K562 (cell line): ENCODE data around the gene TMED4. TPM values are rescaled to one million over a fixed set of nuclear protein-coding genes. Genes with fewer than 3 reads are reported as not detected.

Source experiments
- ASH1L ChIP-seq: fragments of 450-650 bp; IDR thresholded peaks from 2 replicates; pipeline ENCODE4 v1.6.1; 2018; ENCODE audit warnings: borderline replicate concordance, mild to moderate bottlenecking, low read depth; ENCODE audit not compliant: partially characterized antibody
- EP400 ChIP-seq: fragments of 450-650 bp; IDR thresholded peaks from 2 replicates; pipeline ENCODE4 v1.6.1; 2017; ENCODE audit warnings: antibody characterized with exemption, mild to moderate bottlenecking, moderate library complexity
- ERF ChIP-seq: fragments of 450-650 bp; formaldehyde crosslinking; IDR thresholded peaks from 2 replicates; pipeline ENCODE4 v1.4.0; 2020; ENCODE audit warnings: mild to moderate bottlenecking, mixed read lengths
- HNRNPK ChIP-seq: fragments of 200-400 bp; formaldehyde crosslinking; IDR thresholded peaks from one replicate; pipeline ENCODE4 v1.6.1; 2018; ENCODE audit warnings: mild to moderate bottlenecking, low read depth, low read length; ENCODE audit not compliant: poor library complexity, severe bottlenecking
- LARP7 ChIP-seq: fragments of 450-650 bp; IDR thresholded peaks from 2 replicates; pipeline ENCODE4 v1.6.1; 2016
- MTA1 ChIP-seq: fragments of 450-650 bp; IDR thresholded peaks from 2 replicates; pipeline ENCODE4 v1.6.1; 2017; ENCODE audit warnings: borderline replicate concordance
- MTA2 ChIP-seq: fragments of 450-650 bp; IDR thresholded peaks from 2 replicates; pipeline ENCODE4 v1.6.1; 2016; ENCODE audit warnings: low read depth
- OTX1 ChIP-seq: fragments of 450-650 bp; formaldehyde crosslinking; IDR thresholded peaks from 2 replicates; pipeline ENCODE4 v1.4.0; 2022; ENCODE audit warnings: mild to moderate bottlenecking
- THRAP3 ChIP-seq: fragments of 450-650 bp; IDR thresholded peaks from 2 replicates; pipeline ENCODE4 v1.6.1; 2016; ENCODE audit warnings: mild to moderate bottlenecking, inconsistent platforms, borderline replicate concordance
- U2AF1 ChIP-seq: fragments of 200-400 bp; formaldehyde crosslinking; optimal IDR thresholded peaks from 2 replicates; pipeline ENCODE3; 2017; ENCODE audit warnings: mild to moderate bottlenecking, low read depth, low read length, moderate library complexity
- ZBTB1 ChIP-seq: sonication (generic); formaldehyde crosslinking; IDR thresholded peaks from 2 replicates; pipeline ENCODE4 v1.8.1; 2023; ENCODE audit warnings: missing genetic modification reagents, low read depth, mild to moderate bottlenecking, borderline replicate concordance
- ZKSCAN3 ChIP-seq: fragments of 250-450 bp; sonication (Bioruptor Pico); IDR thresholded peaks from 2 replicates; pipeline ENCODE4 v1.4.0; 2020
- polyA plus RNA-seq, 8 experiments: library from polyadenylated mRNA; depleted of rRNA in 4 of 8; stranded (reverse) in 5 of 8; unstranded in 3 of 8; fragments of >200 nt; fragmentation: Nextera tagmentation in 2 of 8; fragmentation: Illumina TruSeq in 1 of 8; extraction: Ambion mirVana in 2 of 8; extraction: Trizol in 1 of 8; gene quantifications; 2 replicates each; pipeline versions ENCODE4 v1.2.1 to v1.2.3, GENCODE V29; 2011 to 2014; ENCODE audit warnings: inconsistent platforms in 1 of 8, missing spikeins in 1 of 8
- total RNA-seq, 7 experiments: library from RNA; depleted of rRNA in 6 of 7; stranded (reverse); fragments of >200 nt in 6 of 7; fragmentation: Illumina TruSeq in 2 of 7; extraction: Trizol in 2 of 7; gene quantifications; 2 replicates each; pipeline versions ENCODE4 v1.2.1 to v1.2.3, GENCODE V29; 2011 to 2021; ENCODE audit warnings: low replicate concordance in 1 of 7
- TF ChIP-seq, protein P1 (sequence below): fragments of 450-650 bp; IDR thresholded peaks from 2 replicates; pipeline ENCODE4 v1.6.1; 2016; ENCODE audit warnings: antibody characterized with exemption
- TF ChIP-seq, protein P2 (sequence below): sonication (generic); formaldehyde crosslinking; IDR thresholded peaks from 2 replicates; pipeline ENCODE4 v1.9.0; 2022; ENCODE audit warnings: mild to moderate bottlenecking, missing genetic modification reagents
- TF ChIP-seq, protein P3 (sequence below): fragments of 250-450 bp; sonication (Bioruptor Pico); IDR thresholded peaks from 2 replicates; pipeline ENCODE4 v1.4.0; 2020; ENCODE audit warnings: mild to moderate bottlenecking, moderate library complexity, borderline replicate concordance
- TF ChIP-seq, protein P4 (sequence below): sonication (generic); formaldehyde crosslinking; IDR thresholded peaks from 2 replicates; pipeline ENCODE4 v1.8.1; 2023; ENCODE audit warnings: mild to moderate bottlenecking, missing genetic modification reagents
- TF ChIP-seq, protein P5 (sequence below): fragments of 450-650 bp; formaldehyde crosslinking; conservative IDR thresholded peaks from 2 replicates; pipeline ENCODE4 v1.4.0; 2022; ENCODE audit warnings: mild to moderate bottlenecking, missing genetic modification characterization
- TF ChIP-seq, protein P6 (sequence below): fragments of 450-650 bp; conservative IDR thresholded peaks from 2 replicates; pipeline ENCODE4 v1.6.1; 2016; ENCODE audit warnings: missing genetic modification characterization, low read depth, mild to moderate bottlenecking, control low read depth, missing compliant biosample characterization

Gene TMED4
- total and polyA plus RNA-seq, 9 of the 15 experiments (the other 6 are each of a cell fraction or from before 2014, with no cell fraction given): 20.3 to 64.0 (median 42.1) TPM

DNA sequence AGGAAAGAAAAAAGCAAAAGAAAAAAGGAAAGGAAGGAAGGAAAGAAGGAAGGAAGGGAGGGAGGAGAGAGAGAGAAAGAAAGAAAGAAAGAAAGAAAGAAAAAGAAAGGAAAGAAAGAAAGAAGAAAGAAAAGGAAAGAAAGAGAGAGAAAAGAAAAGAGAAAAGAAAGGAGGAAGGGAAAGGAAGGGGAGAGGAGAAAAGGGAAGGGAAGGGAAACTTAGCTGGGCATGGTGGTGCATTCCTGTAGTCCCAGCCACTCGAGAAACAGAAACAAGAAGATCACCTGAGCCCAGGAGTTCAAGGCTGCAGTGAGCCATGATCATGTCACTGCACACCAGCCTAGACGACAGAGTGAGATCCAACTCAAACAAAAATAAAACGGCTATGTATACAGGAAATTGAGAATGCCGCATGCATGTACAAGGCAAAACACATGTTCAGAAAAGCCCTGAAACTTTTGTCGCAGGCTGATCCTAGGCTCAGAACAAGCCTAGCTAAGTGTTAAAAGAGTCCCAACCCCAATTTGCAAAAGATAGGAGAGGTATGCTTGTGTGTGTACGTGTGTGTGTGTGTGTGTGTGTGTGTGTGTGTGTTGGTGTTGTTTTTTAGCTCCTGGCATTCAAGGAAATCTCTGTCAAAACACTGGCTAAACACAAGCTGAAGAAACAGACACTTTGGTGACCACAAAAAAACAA is 34.3 kb downstream of the TMED4 start (continued):
- TF ChIP-seq, protein P1, sequence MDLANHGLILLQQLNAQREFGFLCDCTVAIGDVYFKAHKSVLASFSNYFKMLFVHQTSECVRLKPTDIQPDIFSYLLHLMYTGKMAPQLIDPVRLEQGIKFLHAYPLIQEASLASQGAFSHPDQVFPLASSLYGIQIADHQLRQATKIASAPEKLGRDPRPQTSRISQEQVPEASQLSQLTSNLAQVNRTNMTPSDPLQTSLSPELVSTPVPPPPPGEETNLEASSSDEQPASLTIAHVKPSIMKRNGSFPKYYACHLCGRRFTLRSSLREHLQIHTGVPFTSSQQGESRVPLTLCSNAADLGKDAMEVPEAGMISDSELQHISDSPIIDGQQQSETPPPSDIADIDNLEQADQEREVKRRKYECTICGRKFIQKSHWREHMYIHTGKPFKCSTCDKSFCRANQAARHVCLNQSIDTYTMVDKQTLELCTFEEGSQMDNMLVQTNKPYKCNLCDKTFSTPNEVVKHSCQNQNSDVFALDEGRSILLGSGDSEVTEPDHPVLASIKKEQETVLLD: no peak
- no peak for TF ChIP-seq EP400
- TF ChIP-seq, protein P2, sequence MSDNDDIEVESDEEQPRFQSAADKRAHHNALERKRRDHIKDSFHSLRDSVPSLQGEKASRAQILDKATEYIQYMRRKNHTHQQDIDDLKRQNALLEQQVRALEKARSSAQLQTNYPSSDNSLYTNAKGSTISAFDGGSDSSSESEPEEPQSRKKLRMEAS (CRISPR knock-in tag): peak; percentile 42; the same call in 1 of the 2 replicates
- TF ChIP-seq ZKSCAN3: no peak
- no peak for TF ChIP-seq ERF
- no peak for TF ChIP-seq HNRNPK
- TF ChIP-seq, protein P3, sequence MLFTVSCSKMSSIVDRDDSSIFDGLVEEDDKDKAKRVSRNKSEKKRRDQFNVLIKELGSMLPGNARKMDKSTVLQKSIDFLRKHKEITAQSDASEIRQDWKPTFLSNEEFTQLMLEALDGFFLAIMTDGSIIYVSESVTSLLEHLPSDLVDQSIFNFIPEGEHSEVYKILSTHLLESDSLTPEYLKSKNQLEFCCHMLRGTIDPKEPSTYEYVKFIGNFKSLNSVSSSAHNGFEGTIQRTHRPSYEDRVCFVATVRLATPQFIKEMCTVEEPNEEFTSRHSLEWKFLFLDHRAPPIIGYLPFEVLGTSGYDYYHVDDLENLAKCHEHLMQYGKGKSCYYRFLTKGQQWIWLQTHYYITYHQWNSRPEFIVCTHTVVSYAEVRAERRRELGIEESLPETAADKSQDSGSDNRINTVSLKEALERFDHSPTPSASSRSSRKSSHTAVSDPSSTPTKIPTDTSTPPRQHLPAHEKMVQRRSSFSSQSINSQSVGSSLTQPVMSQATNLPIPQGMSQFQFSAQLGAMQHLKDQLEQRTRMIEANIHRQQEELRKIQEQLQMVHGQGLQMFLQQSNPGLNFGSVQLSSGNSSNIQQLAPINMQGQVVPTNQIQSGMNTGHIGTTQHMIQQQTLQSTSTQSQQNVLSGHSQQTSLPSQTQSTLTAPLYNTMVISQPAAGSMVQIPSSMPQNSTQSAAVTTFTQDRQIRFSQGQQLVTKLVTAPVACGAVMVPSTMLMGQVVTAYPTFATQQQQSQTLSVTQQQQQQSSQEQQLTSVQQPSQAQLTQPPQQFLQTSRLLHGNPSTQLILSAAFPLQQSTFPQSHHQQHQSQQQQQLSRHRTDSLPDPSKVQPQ (CRISPR knock-in tag): no peak
- TF ChIP-seq LARP7: 0 out of 2 replicates have a peak, but pooled peaks have one; percentile 48
- TF ChIP-seq, protein P4, sequence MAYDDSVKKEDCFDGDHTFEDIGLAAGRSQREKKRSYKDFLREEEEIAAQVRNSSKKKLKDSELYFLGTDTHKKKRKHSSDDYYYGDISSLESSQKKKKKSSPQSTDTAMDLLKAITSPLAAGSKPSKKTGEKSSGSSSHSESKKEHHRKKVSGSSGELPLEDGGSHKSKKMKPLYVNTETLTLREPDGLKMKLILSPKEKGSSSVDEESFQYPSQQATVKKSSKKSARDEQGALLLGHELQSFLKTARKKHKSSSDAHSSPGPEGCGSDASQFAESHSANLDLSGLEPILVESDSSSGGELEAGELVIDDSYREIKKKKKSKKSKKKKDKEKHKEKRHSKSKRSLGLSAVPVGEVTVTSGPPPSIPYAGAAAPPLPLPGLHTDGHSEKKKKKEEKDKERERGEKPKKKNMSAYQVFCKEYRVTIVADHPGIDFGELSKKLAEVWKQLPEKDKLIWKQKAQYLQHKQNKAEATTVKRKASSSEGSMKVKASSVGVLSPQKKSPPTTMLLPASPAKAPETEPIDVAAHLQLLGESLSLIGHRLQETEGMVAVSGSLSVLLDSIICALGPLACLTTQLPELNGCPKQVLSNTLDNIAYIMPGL (CRISPR knock-in tag): no peak
- TF ChIP-seq, protein P5, sequence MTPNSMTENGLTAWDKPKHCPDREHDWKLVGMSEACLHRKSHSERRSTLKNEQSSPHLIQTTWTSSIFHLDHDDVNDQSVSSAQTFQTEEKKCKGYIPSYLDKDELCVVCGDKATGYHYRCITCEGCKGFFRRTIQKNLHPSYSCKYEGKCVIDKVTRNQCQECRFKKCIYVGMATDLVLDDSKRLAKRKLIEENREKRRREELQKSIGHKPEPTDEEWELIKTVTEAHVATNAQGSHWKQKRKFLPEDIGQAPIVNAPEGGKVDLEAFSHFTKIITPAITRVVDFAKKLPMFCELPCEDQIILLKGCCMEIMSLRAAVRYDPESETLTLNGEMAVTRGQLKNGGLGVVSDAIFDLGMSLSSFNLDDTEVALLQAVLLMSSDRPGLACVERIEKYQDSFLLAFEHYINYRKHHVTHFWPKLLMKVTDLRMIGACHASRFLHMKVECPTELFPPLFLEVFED (CRISPR knock-in tag): no peak
- 0 out of 2 replicates have a peak, but pooled peaks have one; percentile 18 for TF ChIP-seq THRAP3
- no peak for TF ChIP-seq U2AF1
- TF ChIP-seq OTX1 (CRISPR knock-in tag): 0 out of 2 replicates have a peak, but pooled peaks have one; percentile 34
- peak; percentile 14 for TF ChIP-seq ASH1L
- 0 out of 2 replicates have a peak, but pooled peaks have one; percentile 11 for TF ChIP-seq MTA2
- no peak; the same call in none of the 2 replicates for TF ChIP-seq MTA1
- TF ChIP-seq, protein P6, sequence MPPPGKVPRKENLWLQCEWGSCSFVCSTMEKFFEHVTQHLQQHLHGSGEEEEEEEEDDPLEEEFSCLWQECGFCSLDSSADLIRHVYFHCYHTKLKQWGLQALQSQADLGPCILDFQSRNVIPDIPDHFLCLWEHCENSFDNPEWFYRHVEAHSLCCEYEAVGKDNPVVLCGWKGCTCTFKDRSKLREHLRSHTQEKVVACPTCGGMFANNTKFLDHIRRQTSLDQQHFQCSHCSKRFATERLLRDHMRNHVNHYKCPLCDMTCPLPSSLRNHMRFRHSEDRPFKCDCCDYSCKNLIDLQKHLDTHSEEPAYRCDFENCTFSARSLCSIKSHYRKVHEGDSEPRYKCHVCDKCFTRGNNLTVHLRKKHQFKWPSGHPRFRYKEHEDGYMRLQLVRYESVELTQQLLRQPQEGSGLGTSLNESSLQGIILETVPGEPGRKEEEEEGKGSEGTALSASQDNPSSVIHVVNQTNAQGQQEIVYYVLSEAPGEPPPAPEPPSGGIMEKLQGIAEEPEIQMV (tag): 0 out of 2 replicates have a peak, but pooled peaks have one; percentile 49
- no peak for TF ChIP-seq ZBTB1 (CRISPR knock-in tag)
